ENCODE data around the gene TMEM150C.

TMEM150C gene

DNA sequence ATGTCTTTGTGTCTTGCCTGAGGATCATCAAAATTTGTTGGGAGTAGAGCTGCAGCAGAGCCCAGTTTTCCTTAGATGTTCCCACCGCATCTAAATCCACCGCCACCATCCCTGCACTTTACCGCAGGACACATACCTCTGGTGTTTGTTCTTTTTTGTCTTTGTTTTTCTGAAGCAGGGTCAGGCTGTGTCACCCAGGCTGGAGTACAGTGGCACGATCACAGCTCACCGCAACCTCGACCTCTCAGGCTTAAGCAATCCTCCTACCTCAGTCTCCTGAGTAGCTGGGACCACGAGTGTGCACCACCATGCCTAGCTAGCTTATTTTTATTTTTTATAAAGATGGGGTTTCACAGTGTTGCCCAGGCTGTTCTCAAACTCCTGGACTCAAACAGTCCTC, 126.8 kb downstream of the TMEM150C start:
- TF ChIP-seq, protein P1, sequence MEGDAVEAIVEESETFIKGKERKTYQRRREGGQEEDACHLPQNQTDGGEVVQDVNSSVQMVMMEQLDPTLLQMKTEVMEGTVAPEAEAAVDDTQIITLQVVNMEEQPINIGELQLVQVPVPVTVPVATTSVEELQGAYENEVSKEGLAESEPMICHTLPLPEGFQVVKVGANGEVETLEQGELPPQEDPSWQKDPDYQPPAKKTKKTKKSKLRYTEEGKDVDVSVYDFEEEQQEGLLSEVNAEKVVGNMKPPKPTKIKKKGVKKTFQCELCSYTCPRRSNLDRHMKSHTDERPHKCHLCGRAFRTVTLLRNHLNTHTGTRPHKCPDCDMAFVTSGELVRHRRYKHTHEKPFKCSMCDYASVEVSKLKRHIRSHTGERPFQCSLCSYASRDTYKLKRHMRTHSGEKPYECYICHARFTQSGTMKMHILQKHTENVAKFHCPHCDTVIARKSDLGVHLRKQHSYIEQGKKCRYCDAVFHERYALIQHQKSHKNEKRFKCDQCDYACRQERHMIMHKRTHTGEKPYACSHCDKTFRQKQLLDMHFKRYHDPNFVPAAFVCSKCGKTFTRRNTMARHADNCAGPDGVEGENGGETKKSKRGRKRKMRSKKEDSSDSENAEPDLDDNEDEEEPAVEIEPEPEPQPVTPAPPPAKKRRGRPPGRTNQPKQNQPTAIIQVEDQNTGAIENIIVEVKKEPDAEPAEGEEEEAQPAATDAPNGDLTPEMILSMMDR (IDR thresholded peaks at IDR 0.05), result no peak
- H3K27ac ChIP-seq, result no peak overlapping the region
- H3K9me3 ChIP-seq, result no peaks in the 10 kb centered on the region
- H3K36me3 ChIP-seq, result no peaks in the 10 kb centered on the region
- H3K4me3 ChIP-seq (ENCODE audit: low read depth in 1 of 2, low read length in 1 of 2), result no peak overlapping the region
- H3K4me1 ChIP-seq (ENCODE audit: control insufficient read depth in 1 of 2, insufficient read depth in 1 of 2, low read depth in 1 of 2, low read length in 1 of 2), result peaks cover 15 to 16% of the 10 kb centered on the region in 2 experiments
- H3K27me3 ChIP-seq, result no peaks in the 10 kb centered on the region

DNA sequence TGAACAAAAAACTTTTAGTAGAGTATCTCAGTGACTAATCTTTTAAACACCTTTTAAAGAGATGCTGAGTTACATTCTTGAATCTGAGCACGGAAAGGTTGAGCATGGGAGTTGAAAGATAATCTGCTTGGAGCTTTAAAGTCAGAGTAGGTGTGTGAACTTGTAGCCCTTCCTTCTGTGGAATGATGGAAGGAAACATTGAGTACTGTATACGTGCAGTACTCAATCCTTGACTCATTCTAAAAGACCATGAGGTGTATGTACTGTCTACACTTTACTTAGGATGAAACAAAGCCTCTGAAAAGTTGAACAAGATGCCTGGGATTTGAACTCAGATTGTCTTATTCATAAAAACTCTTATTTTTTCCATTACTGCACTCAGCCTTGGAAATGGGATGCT, 128.0 kb downstream of the TMEM150C start:
- Histone ChIP-seq H3K27ac (no peak overlapping the region), H3K4me3 (ENCODE audit: low read depth in 1 of 2, low read length in 1 of 2) (no peak overlapping the region), H3K27me3 (no peaks in the 10 kb centered on the region), H3K36me3 (no peaks in the 10 kb centered on the region), H3K4me1 (ENCODE audit: control insufficient read depth in 1 of 2, insufficient read depth in 1 of 2, low read depth in 1 of 2, low read length in 1 of 2) (peaks cover 15 to 16% of the 10 kb centered on the region in 2 experiments), H3K9me3 (no peaks in the 10 kb centered on the region)
- TF ChIP-seq, protein P1 (IDR thresholded peaks at IDR 0.05), result no peak

Data from neutrophil (primary cell).